PFSK-1 (cell line): ENCODE data around the gene INPP5J.

Source experiments
- POLR2AphosphoS5 ChIP-seq: IDR thresholded peaks from 2 replicates; pipeline ENCODE4 v1.6.1; 2012; ENCODE audit warnings: low read depth, mild to moderate bottlenecking, control low read depth, low read length, moderate library complexity
- SIN3A ChIP-seq: IDR thresholded peaks from 2 replicates; pipeline ENCODE4 v1.6.1; 2012; ENCODE audit warnings: mild to moderate bottlenecking, low read length, moderate library complexity, borderline replicate concordance; ENCODE audit not compliant: insufficient read depth
- TAF1 ChIP-seq: IDR thresholded peaks from 2 replicates; pipeline ENCODE4 v1.6.1; 2012; ENCODE audit warnings: low read length, control low read depth, borderline replicate concordance; ENCODE audit not compliant: insufficient read depth
- TF ChIP-seq, protein P1 (sequence below), 2 experiments: IDR thresholded peaks; 2 replicates each; pipeline versions ENCODE4 v1.6.1 to v1.8.0; 2011 to 2012; ENCODE audit warnings: low read depth in 2 of 2, low read length in 2 of 2, control low read depth in 1 of 2, inconsistent platforms in 1 of 2, mild to moderate bottlenecking in 1 of 2, moderate library complexity in 1 of 2; ENCODE audit not compliant: insufficient read depth in 1 of 2

DNA sequence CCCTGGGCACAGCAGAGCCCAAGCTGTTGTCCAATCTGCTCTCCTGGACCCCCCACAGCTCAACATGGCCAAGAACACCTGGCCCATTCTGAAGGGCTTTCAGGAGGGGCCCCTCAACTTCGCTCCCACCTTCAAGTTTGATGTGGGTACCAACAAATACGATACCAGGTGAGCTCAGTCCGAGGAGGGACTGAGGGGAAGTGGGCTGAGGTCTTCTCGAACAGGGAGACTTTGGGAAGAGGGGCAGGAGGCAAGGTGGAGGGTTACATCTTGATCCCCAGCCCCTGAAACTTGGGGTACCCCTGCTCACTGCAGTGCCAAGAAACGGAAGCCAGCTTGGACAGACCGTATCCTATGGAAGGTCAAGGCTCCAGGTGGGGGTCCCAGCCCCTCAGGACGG is 5.4 kb downstream of the INPP5J start:
- TF ChIP-seq POLR2AphosphoS5 (no peak), SIN3A (no peak), TAF1 (no peak)
- TF ChIP-seq, protein P1, sequence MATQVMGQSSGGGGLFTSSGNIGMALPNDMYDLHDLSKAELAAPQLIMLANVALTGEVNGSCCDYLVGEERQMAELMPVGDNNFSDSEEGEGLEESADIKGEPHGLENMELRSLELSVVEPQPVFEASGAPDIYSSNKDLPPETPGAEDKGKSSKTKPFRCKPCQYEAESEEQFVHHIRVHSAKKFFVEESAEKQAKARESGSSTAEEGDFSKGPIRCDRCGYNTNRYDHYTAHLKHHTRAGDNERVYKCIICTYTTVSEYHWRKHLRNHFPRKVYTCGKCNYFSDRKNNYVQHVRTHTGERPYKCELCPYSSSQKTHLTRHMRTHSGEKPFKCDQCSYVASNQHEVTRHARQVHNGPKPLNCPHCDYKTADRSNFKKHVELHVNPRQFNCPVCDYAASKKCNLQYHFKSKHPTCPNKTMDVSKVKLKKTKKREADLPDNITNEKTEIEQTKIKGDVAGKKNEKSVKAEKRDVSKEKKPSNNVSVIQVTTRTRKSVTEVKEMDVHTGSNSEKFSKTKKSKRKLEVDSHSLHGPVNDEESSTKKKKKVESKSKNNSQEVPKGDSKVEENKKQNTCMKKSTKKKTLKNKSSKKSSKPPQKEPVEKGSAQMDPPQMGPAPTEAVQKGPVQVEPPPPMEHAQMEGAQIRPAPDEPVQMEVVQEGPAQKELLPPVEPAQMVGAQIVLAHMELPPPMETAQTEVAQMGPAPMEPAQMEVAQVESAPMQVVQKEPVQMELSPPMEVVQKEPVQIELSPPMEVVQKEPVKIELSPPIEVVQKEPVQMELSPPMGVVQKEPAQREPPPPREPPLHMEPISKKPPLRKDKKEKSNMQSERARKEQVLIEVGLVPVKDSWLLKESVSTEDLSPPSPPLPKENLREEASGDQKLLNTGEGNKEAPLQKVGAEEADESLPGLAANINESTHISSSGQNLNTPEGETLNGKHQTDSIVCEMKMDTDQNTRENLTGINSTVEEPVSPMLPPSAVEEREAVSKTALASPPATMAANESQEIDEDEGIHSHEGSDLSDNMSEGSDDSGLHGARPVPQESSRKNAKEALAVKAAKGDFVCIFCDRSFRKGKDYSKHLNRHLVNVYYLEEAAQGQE (IDR thresholded peaks at IDR 0.05; ENCODE audit: insufficient read depth in 1 of 2, low read depth in 2 of 2, low read length in 2 of 2): no peak
